Smooth muscle cell (in vitro differentiated cells): ENCODE measurements around the gene MTPN. TPM values are rescaled to one million over a fixed set of nuclear protein-coding genes. Genes with fewer than 3 reads are reported as not detected.
A peak's percentile ranks its signal among the peaks of the same experiment; 100 is the strongest.

Source experiments
- DNase-seq: peaks from one replicate; lab custom pipeline; 2025; ENCODE audit not compliant: unreplicated experiment; lab: John Stamatoyannopoulos, UW
- H2AFZ ChIP-seq: fragments of 200-600 bp; sonication (generic); 2 replicates; pipeline ENCODE4 v1.6.0; 2016; ENCODE audit warnings: antibody characterized with exemption, low read depth, mild to moderate bottlenecking
- H3F3A ChIP-seq: fragments of 200-600 bp; sonication (generic); 2 replicates; pipeline ENCODE4 v1.6.0; 2017; ENCODE audit warnings: antibody characterized with exemption, low read depth
- H3K27ac ChIP-seq: fragments of 200-600 bp; sonication (generic); 2 replicates; pipeline ENCODE4 v1.5.1; 2016; ENCODE audit warnings: low read depth, mild to moderate bottlenecking
- H3K27me3 ChIP-seq: fragments of 200-600 bp; sonication (generic); 2 replicates; pipeline ENCODE4 v1.6.1; 2016; ENCODE audit warnings: low read depth, mild to moderate bottlenecking
- H3K36me3 ChIP-seq: fragments of 200-600 bp; sonication (generic); 2 replicates; pipeline ENCODE4 v1.5.1; 2016; ENCODE audit warnings: low read depth
- H3K4me1 ChIP-seq: fragments of 200-600 bp; sonication (generic); 2 replicates; pipeline ENCODE4 v1.5.1; 2016; ENCODE audit warnings: low read depth
- H3K4me2 ChIP-seq: fragments of 200-600 bp; sonication (generic); 2 replicates; pipeline ENCODE4 v1.6.0; 2016; ENCODE audit warnings: mild to moderate bottlenecking
- H3K4me3 ChIP-seq: fragments of 200-600 bp; sonication (generic); 2 replicates; pipeline ENCODE4 v1.5.1; 2016; ENCODE audit warnings: mild to moderate bottlenecking
- H3K79me2 ChIP-seq: fragments of 200-600 bp; sonication (generic); 2 replicates; pipeline ENCODE4 v1.6.0; 2016; ENCODE audit warnings: low read depth, mild to moderate bottlenecking
- H3K9ac ChIP-seq: fragments of 200-600 bp; sonication (generic); 2 replicates; pipeline ENCODE4 v1.6.0; 2016; ENCODE audit warnings: low read depth
- H3K9me3 ChIP-seq: fragments of 200-600 bp; sonication (generic); replicated peaks from 2 replicates; pipeline ENCODE4 v1.5.1; 2016; ENCODE audit warnings: low read depth
- H4K20me1 ChIP-seq: fragments of 200-600 bp; sonication (generic); 2 replicates; pipeline ENCODE4 v1.6.0; 2016; ENCODE audit warnings: low read depth
- CTCF ChIP-seq: fragments of 200-600 bp; sonication (generic); IDR thresholded peaks from 2 replicates; pipeline ENCODE4 v1.5.1; 2017; ENCODE audit warnings: borderline replicate concordance, mild to moderate bottlenecking, antibody characterized with exemption; ENCODE audit not compliant: insufficient read depth, poor library complexity, severe bottlenecking
- WGBS: methylation state at CpG from one replicate; pipeline ENCODE4 v1.1.7; 2016; ENCODE audit warnings: low lambda C conversion rate; 5-methylcytosine and 5-hydroxymethylcytosine counted together
- polyA plus RNA-seq: library from polyadenylated mRNA; unstranded; fragments of >200 nt; fragmentation: Nextera tagmentation; extraction: Ambion mirVana; gene quantifications from 2 replicates; pipeline ENCODE4 v1.2.1, GENCODE V29; 2016
- total RNA-seq: library from RNA; depleted of rRNA; stranded (reverse); fragments of >200 nt; gene quantifications from 2 replicates; pipeline ENCODE4 v1.2.3, GENCODE V29; 2014

MTPN gene
- total and polyA plus RNA-seq, 2 experiments from 2014 or later, result 36.4 to 138 TPM

GRCh38 chr7:135995748-135996147 is 18.6 kb upstream of the MTPN start:
- no peak overlapping the region for H3K4me2 ChIP-seq
- no peaks in the 10 kb centered on the region for H3K4me1 ChIP-seq
- H3K9me3 ChIP-seq, result no peaks in the 10 kb centered on the region
- WGBS, result 95% methylated on average over 2 of the region's 2 CpGs
- H4K20me1 ChIP-seq, result no peaks in the 10 kb centered on the region
- no peak overlapping the region for H3K27ac ChIP-seq
- H2AFZ ChIP-seq, result no peak overlapping the region
- H3K27me3 ChIP-seq, result no peaks in the 10 kb centered on the region
- TF ChIP-seq CTCF, result no peak
- no peak overlapping the region for H3K4me3 ChIP-seq
- H3K9ac ChIP-seq, result no peak overlapping the region
- no peak for DNase-seq
- H3K36me3 ChIP-seq, result no peaks in the 10 kb centered on the region
- no peaks in the 10 kb centered on the region for H3K79me2 ChIP-seq
- H3F3A ChIP-seq, result peaks cover 13% of the 10 kb centered on the region

GRCh38 chr7:135994466-135995205 is 17.5 kb upstream of the MTPN start:
- Histone ChIP-seq H2AFZ (peak overlapping the region; percentile 83), H4K20me1 (no peaks in the 10 kb centered on the region), H3K4me2 (peak overlapping the region; percentile 77), H3K79me2 (no peaks in the 10 kb centered on the region), H3K4me3 (no peak overlapping the region), H3K9ac (peak overlapping the region; percentile 57), H3K27me3 (no peaks in the 10 kb centered on the region), H3K27ac (peak overlapping the region; percentile 93), H3F3A (peaks cover 13% of the 10 kb centered on the region), H3K4me1 (no peaks in the 10 kb centered on the region), H3K9me3 (no peaks in the 10 kb centered on the region), H3K36me3 (no peaks in the 10 kb centered on the region)
- no peak for TF ChIP-seq CTCF
- DNase-seq, result no peak
- 28% methylated on average over 6 of the region's 6 CpGs for WGBS

GRCh38 chr7:135993950-135994349 is 16.8 kb upstream of the MTPN start:
- peak overlapping the region; percentile 93 for H3K27ac ChIP-seq
- no peaks in the 10 kb centered on the region for H3K9me3 ChIP-seq
- no peaks in the 10 kb centered on the region for H4K20me1 ChIP-seq
- no peaks in the 10 kb centered on the region for H3K79me2 ChIP-seq
- H3K4me3 ChIP-seq, result no peak overlapping the region
- no peaks in the 10 kb centered on the region for H3K27me3 ChIP-seq
- no peak overlapping the region for H2AFZ ChIP-seq
- H3F3A ChIP-seq, result peaks cover 13% of the 10 kb centered on the region
- no peak for TF ChIP-seq CTCF
- peak overlapping the region; percentile 77 for H3K4me2 ChIP-seq
- no peak for DNase-seq
- H3K9ac ChIP-seq, result no peak overlapping the region
- H3K4me1 ChIP-seq, result no peaks in the 10 kb centered on the region
- no peaks in the 10 kb centered on the region for H3K36me3 ChIP-seq
- 98% methylated on average over 3 of the region's 3 CpGs for WGBS

GRCh38 chr7:135991906-135992305 is 14.7 kb upstream of the MTPN start:
- H3F3A ChIP-seq, result peaks cover 13% of the 10 kb centered on the region
- no peak for TF ChIP-seq CTCF
- H3K4me1 ChIP-seq, result no peaks in the 10 kb centered on the region
- no peaks in the 10 kb centered on the region for H3K79me2 ChIP-seq
- no peak overlapping the region for H3K4me3 ChIP-seq
- no peaks in the 10 kb centered on the region for H4K20me1 ChIP-seq
- 92% methylated on average over 2 of the region's 2 CpGs for WGBS
- H2AFZ ChIP-seq, result no peak overlapping the region
- H3K36me3 ChIP-seq, result no peaks in the 10 kb centered on the region
- no peak for DNase-seq
- no peaks in the 10 kb centered on the region for H3K9me3 ChIP-seq
- no peaks in the 10 kb centered on the region for H3K27me3 ChIP-seq
- no peak overlapping the region for H3K4me2 ChIP-seq
- H3K27ac ChIP-seq, result no peak overlapping the region
- no peak overlapping the region for H3K9ac ChIP-seq
